ENCODE data around the gene TESPA1. TPM values are rescaled to one million over a fixed set of nuclear protein-coding genes. Genes with fewer than 3 reads are reported as not detected.
"Not testable (repeated sequence)": the region's sequence is repeated elsewhere in the genome, so short reads cannot be mapped to it uniquely, and the experiment has no call there.

The TESPA1 gene
- total RNA-seq, 1 donor from 2014 or later, result 0.20 TPM

GRCh38 chr12:54954228-54954627 lies 30.3 kb downstream of the TESPA1 start:
- DNase-seq (ENCODE audit: low spot score in 2 of 2, unreplicated experiment in 2 of 2), result no peak
- H3K27me3 Mint-ChIP-seq (ENCODE audit: low read depth), result peaks cover 31% of the 10 kb centered on the region
- H3K4me1 Mint-ChIP-seq, result peaks cover 3% of the 10 kb centered on the region
- no peak overlapping the region for H3K4me3 Mint-ChIP-seq
- no peaks in the 10 kb centered on the region for H3K9me3 Mint-ChIP-seq
- H3K36me3 Mint-ChIP-seq, result no peaks in the 10 kb centered on the region
- H3K27ac Mint-ChIP-seq, result no peak overlapping the region
- TF ChIP-seq CTCF (IDR thresholded peaks at IDR 0.05; ENCODE audit: unreplicated experiment), result no peak

GRCh38 chr12:54950071-54950727 lies 34.4 kb downstream of the TESPA1 start:
- H3K27me3 Mint-ChIP-seq (ENCODE audit: low read depth), result peaks cover 35% of the 10 kb centered on the region
- no peak overlapping the region for H3K27ac Mint-ChIP-seq
- TF ChIP-seq CTCF (IDR thresholded peaks at IDR 0.05; ENCODE audit: unreplicated experiment), result no peak
- no peak for DNase-seq (ENCODE audit: low spot score in 2 of 2, unreplicated experiment in 2 of 2)
- no peaks in the 10 kb centered on the region for H3K36me3 Mint-ChIP-seq
- H3K4me1 Mint-ChIP-seq, result no peaks in the 10 kb centered on the region
- H3K4me3 Mint-ChIP-seq, result no peak overlapping the region
- no peaks in the 10 kb centered on the region for H3K9me3 Mint-ChIP-seq

GRCh38 chr12:54949073-54949711 lies 35.4 kb downstream of the TESPA1 start:
- H3K27ac Mint-ChIP-seq, result no peak overlapping the region
- TF ChIP-seq CTCF (IDR thresholded peaks at IDR 0.05; ENCODE audit: unreplicated experiment), result no peak
- DNase-seq (ENCODE audit: low spot score in 2 of 2, unreplicated experiment in 2 of 2), result no peak
- no peaks in the 10 kb centered on the region for H3K4me1 Mint-ChIP-seq
- no peaks in the 10 kb centered on the region for H3K9me3 Mint-ChIP-seq
- H3K4me3 Mint-ChIP-seq, result no peak overlapping the region
- no peaks in the 10 kb centered on the region for H3K36me3 Mint-ChIP-seq
- peaks cover 34% of the 10 kb centered on the region for H3K27me3 Mint-ChIP-seq (ENCODE audit: low read depth)

GRCh38 chr12:54948171-54948570 lies 36.4 kb downstream of the TESPA1 start:
- peaks cover 33% of the 10 kb centered on the region for H3K27me3 Mint-ChIP-seq (ENCODE audit: low read depth)
- no peaks in the 10 kb centered on the region for H3K4me1 Mint-ChIP-seq
- no peak overlapping the region for H3K4me3 Mint-ChIP-seq
- no peak for DNase-seq (ENCODE audit: low spot score in 2 of 2, unreplicated experiment in 2 of 2)
- no peaks in the 10 kb centered on the region for H3K36me3 Mint-ChIP-seq
- H3K27ac Mint-ChIP-seq, result no peak overlapping the region
- no peaks in the 10 kb centered on the region for H3K9me3 Mint-ChIP-seq
- TF ChIP-seq CTCF (IDR thresholded peaks at IDR 0.05; ENCODE audit: unreplicated experiment), result no peak

GRCh38 chr12:54945082-54945481 lies 39.5 kb downstream of the TESPA1 start:
- Mint-ChIP-seq H3K4me1 (no peaks in the 10 kb centered on the region), H3K4me3 (no peak overlapping the region), H3K9me3 (no peaks in the 10 kb centered on the region), H3K27ac (no peak overlapping the region), H3K27me3 (ENCODE audit: low read depth) (peaks cover 25% of the 10 kb centered on the region), H3K36me3 (no peaks in the 10 kb centered on the region)
- no peak for TF ChIP-seq CTCF (IDR thresholded peaks at IDR 0.05; ENCODE audit: unreplicated experiment)
- DNase-seq (ENCODE audit: low spot score in 2 of 2, unreplicated experiment in 2 of 2), result no peak

- H3K9me3 Mint-ChIP-seq; DNase-seq (ENCODE audit: low spot score in 2 of 2, unreplicated experiment in 2 of 2); H3K36me3 Mint-ChIP-seq; H3K27ac Mint-ChIP-seq; H3K4me1 Mint-ChIP-seq; H3K4me3 Mint-ChIP-seq: not testable (repeated sequence)
- H3K27me3 Mint-ChIP-seq (ENCODE audit: low read depth), result peaks cover 18% of the 10 kb centered on the region
Measured at GRCh38 chr12:54943292-54943691, 41.3 kb downstream of the TESPA1 start.

Data from mesothelial cell of epicardium (in vitro differentiated cells).